Erythroblast (primary cell): ENCODE results near the gene TSNAXIP1.

Source experiments
- GATA1 ChIP-seq: IDR thresholded peaks from 2 replicates; pipeline ENCODE4 v1.6.1; 2011; ENCODE audit warnings: low read depth, mild to moderate bottlenecking, control low read depth, low read length, moderate library complexity
- POLR2A ChIP-seq: IDR thresholded peaks from 2 replicates; pipeline ENCODE4 v1.6.1; 2011; ENCODE audit warnings: mild to moderate bottlenecking, low read length

DNA sequence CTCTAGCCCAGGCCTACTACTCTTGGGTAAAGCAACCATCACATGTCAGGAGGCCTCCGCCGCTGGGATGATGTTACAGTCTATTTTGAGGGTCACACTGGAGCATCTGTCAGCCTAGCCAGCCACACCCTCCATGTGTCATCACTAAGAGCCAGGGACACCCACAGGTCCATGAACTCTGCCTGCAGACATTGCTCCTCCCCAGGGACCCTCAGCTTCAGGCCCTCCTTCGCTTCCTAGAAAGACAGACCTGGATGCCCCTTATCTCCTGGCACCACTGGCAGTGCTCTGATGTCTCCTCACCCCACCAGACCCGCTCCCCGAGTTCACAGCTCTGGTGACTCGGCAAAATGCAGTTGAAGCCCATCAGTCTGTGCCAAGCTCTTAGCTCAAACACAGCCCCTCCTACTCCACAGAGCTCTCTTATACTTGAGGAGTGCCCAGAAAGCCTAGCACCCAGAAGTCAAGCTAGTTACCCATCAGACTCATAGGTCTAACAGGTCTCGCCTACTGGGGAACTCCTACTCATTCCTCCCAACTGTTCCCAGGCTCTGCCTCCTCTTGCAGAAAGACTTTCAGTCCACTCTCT is 6.3 kb upstream of the TSNAXIP1 start:
- peak; percentile 87 for TF ChIP-seq POLR2A
- TF ChIP-seq GATA1: no peak
